Measurements from ENCODE around the gene PFKFB1. TPM values are rescaled to one million over a fixed set of nuclear protein-coding genes. Genes with fewer than 3 reads are reported as not detected.

PFKFB1 gene
- polyA plus RNA-seq, 1 experiment: not detected

DNA sequence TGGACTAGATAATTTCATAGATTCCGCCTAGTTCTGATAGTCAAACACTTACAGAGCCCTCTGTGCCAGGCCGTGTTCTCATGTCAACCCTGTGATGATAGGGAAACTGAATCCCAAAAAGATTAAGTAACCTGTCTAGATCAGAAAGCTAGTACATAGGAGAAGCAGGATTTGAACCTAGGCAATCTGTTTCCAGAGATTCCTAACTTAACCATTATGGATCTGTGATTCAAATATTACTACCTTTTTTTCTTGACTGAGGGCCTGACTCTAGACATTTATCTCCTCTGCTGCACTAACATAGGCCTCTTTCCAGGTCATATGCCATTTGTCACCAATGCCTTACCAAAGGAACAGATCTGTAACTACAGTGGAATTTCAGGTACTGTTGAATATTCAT lies 35.3 kb upstream of the PFKFB1 start:
- no peaks in the 10 kb centered on the region for H3K9me3 ChIP-seq (ENCODE audit: control insufficient read depth, insufficient read depth, low read length)
- H3K27me3 ChIP-seq (ENCODE audit: control insufficient read depth, insufficient read depth, low read length): no peaks in the 10 kb centered on the region
- no peak for DNase-seq (ENCODE audit: low read depth, low spot score)
- no peak overlapping the region for H3K4me3 ChIP-seq (ENCODE audit: low read depth, low read length)
- CTCF ChIA-PET: no interaction called here
- no peak overlapping the region for H3K27ac ChIP-seq (ENCODE audit: low read depth, low read length)
- no peak for TF ChIP-seq CTCF (IDR thresholded peaks at IDR 0.05; ENCODE audit: low read depth, low read length)
- POLR2A ChIA-PET: no interaction called here

DNA sequence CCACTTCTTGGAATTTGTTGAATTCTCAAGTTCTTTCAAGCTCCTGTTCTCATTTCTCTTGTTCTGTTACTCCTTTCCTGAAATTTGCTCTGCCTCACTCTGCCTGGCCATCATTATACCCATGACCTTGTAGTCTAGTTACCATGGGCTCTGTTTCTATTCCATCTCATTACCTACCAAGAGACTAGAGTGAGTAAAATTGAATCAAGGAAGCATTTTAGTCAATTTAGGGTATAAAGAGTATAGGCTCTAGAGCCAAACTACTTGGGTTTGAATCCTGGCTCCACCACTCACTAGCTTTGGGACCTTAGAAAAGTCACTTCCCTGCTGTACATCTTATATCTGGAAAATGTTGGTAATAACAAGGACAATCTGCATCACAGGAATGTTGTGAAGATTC lies 34.6 kb upstream of the PFKFB1 start:
- TF ChIP-seq CTCF (IDR thresholded peaks at IDR 0.05; ENCODE audit: low read depth, low read length): no peak
- H3K27ac ChIP-seq (ENCODE audit: low read depth, low read length): no peak overlapping the region
- CTCF ChIA-PET: no interaction called here
- no peak for DNase-seq (ENCODE audit: low read depth, low spot score)
- POLR2A ChIA-PET: no interaction called here
- no peaks in the 10 kb centered on the region for H3K27me3 ChIP-seq (ENCODE audit: control insufficient read depth, insufficient read depth, low read length)
- H3K4me3 ChIP-seq (ENCODE audit: low read depth, low read length): no peak overlapping the region
- H3K9me3 ChIP-seq (ENCODE audit: control insufficient read depth, insufficient read depth, low read length): no peaks in the 10 kb centered on the region

DNA sequence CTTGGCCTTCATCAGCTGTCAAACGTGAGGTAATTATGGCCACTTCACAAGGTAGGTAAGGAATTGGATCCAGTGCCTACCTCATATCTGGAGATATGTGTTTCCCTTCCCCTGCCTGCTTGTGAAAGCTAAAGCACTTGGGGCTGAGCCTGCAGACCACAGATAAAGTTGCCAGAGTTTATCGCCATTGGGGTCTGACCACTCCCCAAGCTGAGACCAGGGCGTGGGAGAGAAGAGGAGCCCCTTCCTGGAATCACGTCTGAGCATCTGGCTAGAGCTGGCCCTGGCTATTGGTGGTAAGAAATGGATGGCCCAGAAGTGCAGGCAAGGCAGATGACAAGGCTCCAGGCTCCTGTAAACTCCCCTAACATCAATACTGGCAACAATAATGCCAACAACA lies 34.1 kb upstream of the PFKFB1 start:
- ChIA-PET CTCF (no interaction called here), POLR2A (no interaction called here)
- H3K27ac ChIP-seq (ENCODE audit: low read depth, low read length): no peak overlapping the region
- H3K27me3 ChIP-seq (ENCODE audit: control insufficient read depth, insufficient read depth, low read length): no peaks in the 10 kb centered on the region
- H3K9me3 ChIP-seq (ENCODE audit: control insufficient read depth, insufficient read depth, low read length): no peaks in the 10 kb centered on the region
- H3K4me3 ChIP-seq (ENCODE audit: low read depth, low read length): no peak overlapping the region
- TF ChIP-seq CTCF (IDR thresholded peaks at IDR 0.05; ENCODE audit: low read depth, low read length): no peak
- no peak for DNase-seq (ENCODE audit: low read depth, low spot score)

DNA sequence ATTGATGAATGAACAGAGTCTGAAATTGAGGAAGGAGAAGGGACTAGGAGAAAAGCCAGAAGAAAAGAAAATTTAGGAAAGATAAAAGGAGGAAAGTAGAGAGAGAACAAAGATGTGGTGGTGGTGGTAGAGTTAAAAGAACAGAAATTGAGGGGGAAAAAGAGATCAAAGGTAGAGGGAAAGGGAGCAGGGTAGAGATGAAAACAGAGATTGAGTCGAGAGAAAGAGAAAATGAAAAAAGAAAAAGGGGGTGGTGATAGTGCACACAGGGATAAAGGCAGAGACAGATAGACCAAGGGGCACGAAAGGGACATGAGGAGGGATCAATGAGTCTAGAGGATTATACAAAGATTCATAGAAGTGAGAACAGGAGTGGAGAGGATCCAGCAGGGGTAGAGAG lies 32.9 kb upstream of the PFKFB1 start:
- no peak overlapping the region for H3K4me3 ChIP-seq (ENCODE audit: low read depth, low read length)
- CTCF ChIA-PET: no interaction called here
- H3K9me3 ChIP-seq (ENCODE audit: control insufficient read depth, insufficient read depth, low read length): no peaks in the 10 kb centered on the region
- POLR2A ChIA-PET: no interaction called here
- H3K27me3 ChIP-seq (ENCODE audit: control insufficient read depth, insufficient read depth, low read length): no peaks in the 10 kb centered on the region
- H3K27ac ChIP-seq (ENCODE audit: low read depth, low read length): no peak overlapping the region
- no peak for DNase-seq (ENCODE audit: low read depth, low spot score)
- TF ChIP-seq CTCF (IDR thresholded peaks at IDR 0.05; ENCODE audit: low read depth, low read length): no peak

DNA sequence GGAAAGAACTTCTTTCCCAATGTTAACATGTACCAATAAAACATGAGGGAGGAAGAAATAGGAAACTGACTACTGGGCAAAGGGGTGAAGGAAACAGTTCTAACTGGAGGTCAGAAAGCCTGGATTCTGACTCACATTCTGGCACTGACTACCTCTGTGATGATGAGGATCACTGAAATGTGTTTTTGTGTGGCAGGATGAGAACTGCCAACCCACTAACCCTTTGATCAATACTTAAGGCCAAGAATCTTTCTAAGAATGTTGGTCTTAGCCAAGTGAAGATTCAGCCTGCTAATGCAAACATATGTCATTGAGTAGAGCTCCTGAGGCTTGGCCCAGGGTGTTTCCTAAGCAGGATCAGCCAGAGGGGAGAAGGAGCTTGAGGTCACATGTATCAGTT lies 32.2 kb upstream of the PFKFB1 start:
- no peak for TF ChIP-seq CTCF (IDR thresholded peaks at IDR 0.05; ENCODE audit: low read depth, low read length)
- ChIA-PET POLR2A (no interaction called here), CTCF (no interaction called here)
- DNase-seq (ENCODE audit: low read depth, low spot score): no peak
- Histone ChIP-seq H3K4me3 (ENCODE audit: low read depth, low read length) (no peak overlapping the region), H3K27me3 (ENCODE audit: control insufficient read depth, insufficient read depth, low read length) (no peaks in the 10 kb centered on the region), H3K9me3 (ENCODE audit: control insufficient read depth, insufficient read depth, low read length) (no peaks in the 10 kb centered on the region), H3K27ac (ENCODE audit: low read depth, low read length) (no peak overlapping the region)
